DND-41 (cell line): Measurements from ENCODE around the gene MEF2D.

Source experiments
- ATAC-seq: fragments of 200-7000 bp; cut with Tn5 transposase; 3 replicates; pipeline ENCODE4 v1.9.1; 2021; ENCODE audit warnings: low read depth; ENCODE audit not compliant: insufficient read depth
- DNase-seq: peaks from one replicate; pipeline ENCODE4 v3.0.0-alpha.2; 2020
- H2AFZ ChIP-seq: 2 replicates; pipeline ENCODE4 v1.6.0; 2012; ENCODE audit warnings: low read depth, low read length
- H3K27ac ChIP-seq: 2 replicates; pipeline ENCODE4 v1.5.1; 2012; ENCODE audit warnings: low read length, inconsistent platforms
- H3K27me3 ChIP-seq: fragments of 200-600 bp; sonication (generic); 2 replicates; pipeline ENCODE4 v1.6.0; 2012; ENCODE audit warnings: low read length, mild to moderate bottlenecking, inconsistent platforms; ENCODE audit not compliant: insufficient read depth, poor library complexity
- H3K36me3 ChIP-seq: 2 replicates; pipeline ENCODE4 v1.5.1; 2012; ENCODE audit warnings: low read length, inconsistent platforms; ENCODE audit not compliant: insufficient read depth
- H3K4me1 ChIP-seq: 2 replicates; pipeline ENCODE4 v1.5.1; 2012; ENCODE audit warnings: mild to moderate bottlenecking, low read length; ENCODE audit not compliant: insufficient read depth
- H3K4me2 ChIP-seq: 2 replicates; pipeline ENCODE4 v1.6.0; 2012; ENCODE audit warnings: mild to moderate bottlenecking, moderate library complexity, low read length, inconsistent platforms; ENCODE audit not compliant: insufficient read depth
- H3K4me3 ChIP-seq, 2 experiments: fragments of 200-600 bp in 1 of 2; shearing (Covaris generic) in 1 of 2; 2 replicates each; pipeline ENCODE4 v1.5.1; 2012 to 2016; ENCODE audit warnings: inconsistent platforms in 2 of 2, low read length in 2 of 2, mild to moderate bottlenecking in 2 of 2, low read depth in 1 of 2, moderate library complexity in 1 of 2
- H3K79me2 ChIP-seq: 2 replicates; pipeline ENCODE4 v1.6.0; 2012; ENCODE audit warnings: low read length, inconsistent platforms; ENCODE audit not compliant: insufficient read depth
- H3K9ac ChIP-seq: 2 replicates; pipeline ENCODE4 v1.6.0; 2012; ENCODE audit warnings: low read depth, mild to moderate bottlenecking, inconsistent platforms, low read length, moderate library complexity
- H3K9me3 ChIP-seq: 2 replicates; pipeline ENCODE4 v1.5.1; 2012; ENCODE audit warnings: low read length, moderate library complexity, mild to moderate bottlenecking, inconsistent platforms; ENCODE audit not compliant: insufficient read depth, severe bottlenecking
- H4K20me1 ChIP-seq: 2 replicates; pipeline ENCODE4 v1.6.0; 2012; ENCODE audit warnings: low read length; ENCODE audit not compliant: insufficient read depth
- CTCF ChIP-seq: IDR thresholded peaks from 2 replicates; pipeline ENCODE4 v1.5.1; 2012; ENCODE audit warnings: borderline replicate concordance, low read length, moderate library complexity, mild to moderate bottlenecking; ENCODE audit not compliant: poor library complexity, severe bottlenecking; ENCODE audit errors: extremely low read depth
- EZH2 ChIP-seq: IDR thresholded peaks from 3 replicates; pipeline ENCODE4 v1.6.1; 2012; ENCODE audit warnings: borderline replicate concordance, low read depth, mild to moderate bottlenecking, moderate library complexity, low read length, inconsistent platforms; ENCODE audit not compliant: severe bottlenecking

Gene MEF2D

GRCh38 chr1:156437037-156437867 lies 63.3 kb downstream of the MEF2D start:
- DNase-seq = no peak
- no peak overlapping the region for H3K4me2 ChIP-seq
- no peak for ATAC-seq
- H3K4me1 ChIP-seq = peaks cover 6% of the 10 kb centered on the region
- TF ChIP-seq CTCF (no peak), EZH2 (no peak)
- H3K9me3 ChIP-seq = no peaks in the 10 kb centered on the region
- no peaks in the 10 kb centered on the region for H4K20me1 ChIP-seq
- peaks cover 24% of the 10 kb centered on the region for H3K27me3 ChIP-seq
- H3K4me3 ChIP-seq = no peak overlapping the region
- H3K79me2 ChIP-seq = no peaks in the 10 kb centered on the region
- no peak overlapping the region for H3K27ac ChIP-seq
- H3K36me3 ChIP-seq = no peaks in the 10 kb centered on the region
- H3K9ac ChIP-seq = no peak overlapping the region
- H2AFZ ChIP-seq = no peak overlapping the region

- no peaks in the 10 kb centered on the region for H3K79me2 ChIP-seq
- peaks cover 6% of the 10 kb centered on the region for H3K4me1 ChIP-seq
- no peak overlapping the region for H3K4me2 ChIP-seq
- ATAC-seq (no peak), DNase-seq (no peak)
- H3K36me3 ChIP-seq = no peaks in the 10 kb centered on the region
- TF ChIP-seq CTCF (no peak), EZH2 (no peak)
- no peak overlapping the region for H3K27ac ChIP-seq
- H4K20me1 ChIP-seq = no peaks in the 10 kb centered on the region
- H2AFZ ChIP-seq = no peak overlapping the region
- H3K9ac ChIP-seq = no peak overlapping the region
- no peaks in the 10 kb centered on the region for H3K9me3 ChIP-seq
- H3K27me3 ChIP-seq = peaks cover 24% of the 10 kb centered on the region
- H3K4me3 ChIP-seq = no peak overlapping the region
Measured at GRCh38 chr1:156436141-156437036, 64.2 kb downstream of the MEF2D start.

GRCh38 chr1:156435545-156436140 lies 64.9 kb downstream of the MEF2D start:
- no peaks in the 10 kb centered on the region for H3K9me3 ChIP-seq
- no peak overlapping the region for H3K27ac ChIP-seq
- no peak overlapping the region for H3K9ac ChIP-seq
- H3K36me3 ChIP-seq = no peaks in the 10 kb centered on the region
- peaks cover 6% of the 10 kb centered on the region for H3K4me1 ChIP-seq
- H3K79me2 ChIP-seq = no peaks in the 10 kb centered on the region
- no peaks in the 10 kb centered on the region for H4K20me1 ChIP-seq
- no peak overlapping the region for H3K4me2 ChIP-seq
- no peak overlapping the region for H2AFZ ChIP-seq
- DNase-seq (no peak), ATAC-seq (no peak)
- H3K4me3 ChIP-seq = no peak overlapping the region
- H3K27me3 ChIP-seq = peaks cover 24% of the 10 kb centered on the region
- TF ChIP-seq CTCF (no peak), EZH2 (no peak)
